SU-DHL-6 (cell line): ENCODE results near the gene B4GALNT3.

Source experiments
- CTCF ChIP-seq: fragments of 200-600 bp; sonication (generic); IDR thresholded peaks from one replicate; pipeline ENCODE4 v1.5.1; 2017; ENCODE audit warnings: antibody characterized with exemption, mild to moderate bottlenecking, low read length, moderate library complexity; ENCODE audit not compliant: insufficient read depth, poor library complexity, severe bottlenecking
- EZH2phosphoT487 ChIP-seq: fragments of 200-600 bp; sonication (generic), shearing (Covaris generic); conservative IDR thresholded peaks from 2 replicates; pipeline ENCODE4 v1.6.1; 2018; ENCODE audit warnings: mild to moderate bottlenecking, antibody characterized with exemption, low read length, moderate library complexity, mixed read lengths

- TF ChIP-seq CTCF (no peak), EZH2phosphoT487 (no peak)
These were observed 96.8 kb downstream of the B4GALNT3 start for GRCh38 chr12:556498-556897.
